Osteocyte (in vitro differentiated cells): ENCODE measurements around the gene INSM1. TPM values are rescaled to one million over a fixed set of nuclear protein-coding genes. Genes with fewer than 3 reads are reported as not detected.

Source experiments
- DNase-seq: peaks from one replicate; pipeline ENCODE4 v3.0.0; 2021; ENCODE audit warnings: mixed read lengths; ENCODE audit not compliant: unreplicated experiment; ENCODE audit errors: extremely low spot score
- H3K27ac Mint-ChIP-seq: one replicate; pipeline ENCODE4 v1.8.0; 2021; ENCODE audit warnings: mild to moderate bottlenecking, mixed read lengths; ENCODE audit not compliant: unreplicated experiment
- H3K27me3 Mint-ChIP-seq: one replicate; pipeline ENCODE4 v1.8.0; 2021; ENCODE audit warnings: mixed read lengths; ENCODE audit not compliant: unreplicated experiment
- H3K36me3 Mint-ChIP-seq: one replicate; pipeline ENCODE4 v1.8.0; 2021; ENCODE audit warnings: mixed read lengths; ENCODE audit not compliant: unreplicated experiment
- H3K4me1 Mint-ChIP-seq: one replicate; pipeline ENCODE4 v1.8.0; 2021; ENCODE audit warnings: mixed read lengths; ENCODE audit not compliant: unreplicated experiment
- H3K4me3 Mint-ChIP-seq: one replicate; pipeline ENCODE4 v1.8.0; 2021; ENCODE audit warnings: mild to moderate bottlenecking, moderate library complexity, mixed read lengths; ENCODE audit not compliant: unreplicated experiment
- H3K9me3 Mint-ChIP-seq: one replicate; pipeline ENCODE4 v1.8.0; 2021; ENCODE audit warnings: mixed read lengths; ENCODE audit not compliant: unreplicated experiment
- CTCF ChIP-seq: fragments of 200-600 bp; sonication (generic); IDR thresholded peaks from 2 replicates; pipeline ENCODE4 v1.5.0; 2021; ENCODE audit warnings: antibody characterized with exemption, mild to moderate bottlenecking, moderate library complexity
- long read RNA-seq: library from polyadenylated mRNA; unstranded; transcript quantifications from one replicate; pipeline ENCODE4 v2.0.0, GENCODE V29; 2021
- total RNA-seq: library from RNA; stranded (reverse); gene quantifications from 2 replicates; pipeline ENCODE4 v1.2.1, GENCODE V29; 2021

Gene INSM1, protein sequence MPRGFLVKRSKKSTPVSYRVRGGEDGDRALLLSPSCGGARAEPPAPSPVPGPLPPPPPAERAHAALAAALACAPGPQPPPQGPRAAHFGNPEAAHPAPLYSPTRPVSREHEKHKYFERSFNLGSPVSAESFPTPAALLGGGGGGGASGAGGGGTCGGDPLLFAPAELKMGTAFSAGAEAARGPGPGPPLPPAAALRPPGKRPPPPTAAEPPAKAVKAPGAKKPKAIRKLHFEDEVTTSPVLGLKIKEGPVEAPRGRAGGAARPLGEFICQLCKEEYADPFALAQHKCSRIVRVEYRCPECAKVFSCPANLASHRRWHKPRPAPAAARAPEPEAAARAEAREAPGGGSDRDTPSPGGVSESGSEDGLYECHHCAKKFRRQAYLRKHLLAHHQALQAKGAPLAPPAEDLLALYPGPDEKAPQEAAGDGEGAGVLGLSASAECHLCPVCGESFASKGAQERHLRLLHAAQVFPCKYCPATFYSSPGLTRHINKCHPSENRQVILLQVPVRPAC
- not detected in 2 replicates for total RNA-seq
- long read RNA-seq: 0 reads

DNA sequence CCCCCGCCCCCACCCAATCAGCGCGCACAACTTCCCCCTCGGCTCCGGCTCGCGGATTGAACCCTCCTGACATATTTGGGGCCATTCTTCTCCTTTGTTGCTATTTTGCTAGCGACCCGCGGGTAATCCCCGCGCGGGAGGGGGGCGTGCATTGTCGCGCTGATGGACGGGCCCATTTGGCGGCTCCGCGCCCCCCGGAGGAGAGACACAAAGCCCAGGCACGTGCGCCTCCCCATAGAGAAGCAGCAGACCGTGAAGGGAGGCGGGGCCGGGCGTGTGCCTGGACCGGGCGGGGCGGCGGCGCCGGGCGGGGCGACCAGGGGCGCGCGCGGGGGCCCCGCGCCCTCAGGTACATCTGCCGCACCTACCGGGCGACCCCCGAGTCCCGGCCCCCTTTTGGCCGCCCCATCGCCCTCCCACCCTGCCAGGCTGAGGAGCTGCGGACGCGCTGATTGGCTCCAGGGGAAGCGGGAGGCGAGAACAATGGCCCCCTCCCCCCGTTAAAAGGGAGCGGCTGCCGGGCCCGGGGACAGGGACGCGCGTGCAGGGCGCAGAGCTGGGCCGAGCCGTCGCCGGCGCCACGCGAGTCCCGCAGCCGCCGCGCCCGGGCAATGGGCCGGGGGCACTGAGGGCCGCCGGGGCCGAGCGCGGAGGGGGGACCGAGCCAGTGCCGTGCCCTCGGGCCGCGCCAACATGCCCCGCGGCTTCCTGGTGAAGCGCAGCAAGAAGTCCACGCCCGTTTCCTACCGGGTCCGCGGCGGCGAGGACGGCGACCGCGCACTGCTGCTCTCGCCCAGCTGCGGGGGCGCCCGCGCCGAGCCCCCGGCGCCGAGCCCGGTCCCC is at the start of gene INSM1:
Gene INSM1 (plus strand): TSS at position 530 of the 843 bp plus-strand sequence. CDS start 164 bp downstream, at position 694.
- peak within 1 kb of the TSS; percentile 29 for H3K4me3 Mint-ChIP-seq
- no peaks in the 10 kb centered on the region for H3K9me3 Mint-ChIP-seq
- no peak for TF ChIP-seq CTCF
- H3K27me3 Mint-ChIP-seq: peaks cover 70% of the 10 kb centered on the region
- H3K36me3 Mint-ChIP-seq: no peaks in the 10 kb centered on the region
- H3K27ac Mint-ChIP-seq: no peak within 1 kb of the TSS
- peaks cover 12% of the 10 kb centered on the region for H3K4me1 Mint-ChIP-seq
- DNase-seq: no peak

- Mint-ChIP-seq H3K9me3 (peaks cover 3% of the 10 kb centered on the region), H3K27me3 (no peaks in the 10 kb centered on the region), H3K36me3 (no peaks in the 10 kb centered on the region), H3K4me3 (no peak overlapping the region), H3K27ac (no peak overlapping the region), H3K4me1 (no peaks in the 10 kb centered on the region)
- TF ChIP-seq CTCF: no peak
- DNase-seq: no peak
Observed at GRCh38 chr20:20318365-20319161, 49.3 kb upstream of the INSM1 start.

DNA sequence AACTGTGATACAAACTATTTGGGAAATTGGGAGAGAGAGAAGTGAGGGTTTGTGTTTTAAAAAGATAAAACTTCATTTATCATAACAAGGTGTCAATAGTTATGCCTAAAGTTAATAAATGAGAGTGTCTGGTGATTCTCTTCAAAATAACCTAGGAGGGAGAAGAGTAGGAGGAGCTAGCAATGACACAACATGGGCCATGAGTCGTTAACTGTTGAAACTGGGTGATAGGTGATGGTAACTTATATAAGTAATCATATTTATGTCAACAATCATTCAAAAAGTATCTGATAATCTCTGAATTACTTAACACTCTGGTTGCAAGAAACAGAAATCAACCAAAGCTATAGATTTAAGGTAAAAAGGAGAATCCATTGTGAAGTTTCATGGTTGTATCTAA is 46.8 kb upstream of the INSM1 start:
- no peak overlapping the region for H3K27ac Mint-ChIP-seq
- no peak for DNase-seq
- H3K36me3 Mint-ChIP-seq: no peaks in the 10 kb centered on the region
- TF ChIP-seq CTCF: no peak
- H3K4me3 Mint-ChIP-seq: no peak overlapping the region
- H3K27me3 Mint-ChIP-seq: peaks cover 12% of the 10 kb centered on the region
- H3K4me1 Mint-ChIP-seq: no peaks in the 10 kb centered on the region
- H3K9me3 Mint-ChIP-seq: peaks cover 3% of the 10 kb centered on the region

- no peaks in the 10 kb centered on the region for H3K36me3 Mint-ChIP-seq
- DNase-seq: no peak
- no peak for TF ChIP-seq CTCF
- no peaks in the 10 kb centered on the region for H3K4me1 Mint-ChIP-seq
- H3K4me3 Mint-ChIP-seq: no peak overlapping the region
- H3K27ac Mint-ChIP-seq: no peak overlapping the region
- H3K9me3 Mint-ChIP-seq: peaks cover 3% of the 10 kb centered on the region
- peaks cover 12% of the 10 kb centered on the region for H3K27me3 Mint-ChIP-seq
Observed at GRCh38 chr20:20321917-20322316, 46.0 kb upstream of the INSM1 start.
